Heart left ventricle (tissue), 16 donors: ENCODE results near the gene ADAM19. TPM values are rescaled to one million over a fixed set of nuclear protein-coding genes. Genes with fewer than 3 reads are reported as not detected.

Source experiments
- ATAC-seq, 4 donors: fragments of 200-7000 bp; cut with Tn5 transposase; one replicate each; pipeline ENCODE4 v1.9.1; 2020 to 2022; ENCODE audit warnings: moderate library complexity in 4 of 4, mild to moderate bottlenecking in 3 of 4, moderate number of reproducible peaks in 1 of 4
- DNase-seq, 5 donors: peaks; one replicate each; pipeline ENCODE4 v3.0.0-alpha.2; 2020
- H3K27ac ChIP-seq, 12 donors: fragments of 200-600 bp; sonication (generic) in 4 of 12; one replicate each; pipeline versions ENCODE4 v1.5.0 to v1.8.0; 2016 to 2022; ENCODE audit warnings: mild to moderate bottlenecking in 2 of 12
- H3K27me3 ChIP-seq, 9 donors: fragments of 200-600 bp; sonication (generic) in 2 of 9; one replicate each; pipeline versions ENCODE4 v1.5.1 to v1.8.0; 2016 to 2022; ENCODE audit warnings: mild to moderate bottlenecking in 3 of 9
- H3K36me3 ChIP-seq, 9 donors: fragments of 200-600 bp; sonication (generic) in 2 of 9; one replicate each; pipeline versions ENCODE4 v1.5.0 to v1.8.0; 2018 to 2022; ENCODE audit warnings: mild to moderate bottlenecking in 2 of 9
- H3K4me1 ChIP-seq, 12 donors: fragments of 200-600 bp; sonication (generic) in 4 of 12; one replicate each; pipeline versions ENCODE4 v1.5.0 to v1.8.0; 2016 to 2022; ENCODE audit warnings: mild to moderate bottlenecking in 3 of 12
- H3K4me3 ChIP-seq, 12 donors: fragments of 200-600 bp; sonication (generic) in 4 of 12; one replicate each; pipeline versions ENCODE4 v1.5.0 to v1.8.0; 2017 to 2022; ENCODE audit warnings: mild to moderate bottlenecking in 9 of 12, moderate library complexity in 4 of 12
- H3K9me3 ChIP-seq, 12 donors: fragments of 200-600 bp; sonication (generic) in 4 of 12; one replicate each; pipeline versions ENCODE4 v1.5.0 to v1.8.0; 2016 to 2022; ENCODE audit warnings: mild to moderate bottlenecking in 1 of 12
- CTCF ChIP-seq, 12 donors: fragments of 200-600 bp; sonication (generic) in 4 of 12; IDR thresholded peaks; one replicate each; pipeline versions ENCODE4 v1.5.0 to v1.8.0; 2018 to 2022; ENCODE audit warnings: antibody characterized with exemption in 12 of 12, mild to moderate bottlenecking in 5 of 12
- POLR2A ChIP-seq, 2 donors: fragments of 450-650 bp; IDR thresholded peaks; one replicate each; pipeline ENCODE4 v1.6.1; 2017; ENCODE audit warnings: antibody characterized with exemption in 2 of 2, mild to moderate bottlenecking in 2 of 2, moderate library complexity in 2 of 2
- WGBS, 4 donors: extraction: QIAGEN DNeasy Blood & Tissue Kit in 2 of 4; methylation state at CpG; one replicate each; pipeline versions ENCODE4 v1.1.5 to v1.1.7; 2013 to 2018; 5-methylcytosine and 5-hydroxymethylcytosine counted together
- intact Hi-C, 10 donors: fragments of 100-400 bp; cut with DNase I; formaldehyde crosslinking; loops; one replicate each; pipeline versions ENCODE4 v1.11.1 to v1.14.2; 2022
- polyA plus RNA-seq, 2 donors: library from polyadenylated mRNA; stranded (reverse); fragments of 200-250 nt; gene quantifications; one replicate each; pipeline ENCODE4 v1.2.3, GENCODE V29; 2013
- total RNA-seq, 9 donors: library from RNA; depleted of rRNA in 2 of 9; stranded (reverse); fragments of >200 nt in 2 of 9; fragmentation: NEBNext Ultra II Directional in 3 of 9; extraction: Animal tissue kit (Norgen Biotek cat#: 25700) in 3 of 9; gene quantifications; one replicate each; pipeline versions ENCODE4 v1.1.0 to v1.2.4, GENCODE V29; 2016 to 2023
- donor health status: ischemic (EF 13 %, LVEDD 7.1; RV severe dilation, severe dysfunction).
- donor health status: healthy with polysubstance abuse.
- donor health status: DM: no; HTN: yes; CAD: no.
- donor health status: DM: no; HTN: no; CAD: no.
- donor health status: ischemic (EF 25% LVEDD 6.9; RV normal size, moderate dysfunction).
- donor health status: ischemic (EF 25% LVEDD 5.7; RV mildly dilated, moderate dysfunction).
- donor health status: healthy.
- donor health status: DM: yes; HTN: yes; CAD: no.
- donor health status: ischemic (EF 35%, LVEDD 5.7; RV mildly dilated, moderate dysfunction).
- donor health status: nonischemic (EF 11% LVEDD 7.7; RV severe dilation, severe dysfunction).
- donor health status: DM: yes; HTN: yes; CAD: no.
- donor health status: PGD.
- donor health status: ischemic (EF 29% LVEDD 5.4; RV normal size, mild dysfunction).
- donor health status: nonischemic (EF 23%, LVEDD 6.1; RV moderate dilation, normal function).

Gene ADAM19
- total and polyA plus RNA-seq, 11 donors = 6.5 to 47.6 (median 19.0) TPM

GRCh38 chr5:157530226-157530972 lies 45.2 kb downstream of the ADAM19 start:
- no peak for DNase-seq
- WGBS, 4 donors = 85 to 94% (median 90%) methylated on average over 13 of the region's 13 CpGs

DNA sequence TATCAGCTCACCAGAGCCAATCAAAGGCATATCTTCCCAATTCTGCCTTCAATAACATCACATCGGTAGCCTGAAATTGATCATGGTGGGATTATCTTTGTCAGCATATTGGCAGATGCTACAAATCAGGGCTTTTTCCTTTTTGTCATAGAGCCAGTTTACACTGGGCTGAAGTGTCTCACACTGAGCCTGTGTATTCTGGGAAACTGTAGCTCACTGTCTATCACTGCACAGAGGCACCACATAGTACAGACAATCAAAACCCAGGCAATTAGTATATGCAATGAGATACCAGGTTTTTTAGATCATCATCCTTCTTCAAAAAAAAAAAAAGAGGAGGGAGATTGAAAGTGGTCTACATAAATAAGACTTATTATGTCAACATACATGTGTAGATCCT lies 46.6 kb downstream of the ADAM19 start:
- intact Hi-C loops = no loop called here
- Histone ChIP-seq H3K36me3 (peaks cover 0 to 40% (median 2%) of the 10 kb centered on the region in 9 donors), H3K9me3 (no peaks in the 10 kb centered on the region), H3K27me3 (no peaks in the 10 kb centered on the region), H3K4me1 (peaks cover 0 to 54% (median 20%) of the 10 kb centered on the region in 12 donors), H3K4me3 (no peak overlapping the region), H3K27ac (peak overlapping the region in 4 of 12 donors; percentile 12 to 71 (median 48))
- 60 to 85% (median 79%) methylated on average over 1 of the region's 1 CpG for WGBS, 4 donors
- TF ChIP-seq CTCF (IDR thresholded peaks at IDR 0.05) (no peak), POLR2A (IDR thresholded peaks at IDR 0.05) (no peak)
- no peak for ATAC-seq
- DNase-seq = no peak

More at GRCh38 chr5:157530226-157530972, 45.2 kb downstream of the ADAM19 start:
- Histone ChIP-seq H3K4me1 (peaks cover 0 to 63% (median 28%) of the 10 kb centered on the region in 12 donors), H3K36me3 (peaks cover 0 to 32% (median 2%) of the 10 kb centered on the region in 9 donors), H3K27ac (peak overlapping the region in 2 of 12 donors; percentile 22 to 28), H3K9me3 (no peaks in the 10 kb centered on the region), H3K4me3 (no peak overlapping the region), H3K27me3 (no peaks in the 10 kb centered on the region)
- ATAC-seq = no peak
- intact Hi-C loops = no loop called here
- TF ChIP-seq CTCF (IDR thresholded peaks at IDR 0.05) (no peak), POLR2A (IDR thresholded peaks at IDR 0.05) (no peak)

DNA sequence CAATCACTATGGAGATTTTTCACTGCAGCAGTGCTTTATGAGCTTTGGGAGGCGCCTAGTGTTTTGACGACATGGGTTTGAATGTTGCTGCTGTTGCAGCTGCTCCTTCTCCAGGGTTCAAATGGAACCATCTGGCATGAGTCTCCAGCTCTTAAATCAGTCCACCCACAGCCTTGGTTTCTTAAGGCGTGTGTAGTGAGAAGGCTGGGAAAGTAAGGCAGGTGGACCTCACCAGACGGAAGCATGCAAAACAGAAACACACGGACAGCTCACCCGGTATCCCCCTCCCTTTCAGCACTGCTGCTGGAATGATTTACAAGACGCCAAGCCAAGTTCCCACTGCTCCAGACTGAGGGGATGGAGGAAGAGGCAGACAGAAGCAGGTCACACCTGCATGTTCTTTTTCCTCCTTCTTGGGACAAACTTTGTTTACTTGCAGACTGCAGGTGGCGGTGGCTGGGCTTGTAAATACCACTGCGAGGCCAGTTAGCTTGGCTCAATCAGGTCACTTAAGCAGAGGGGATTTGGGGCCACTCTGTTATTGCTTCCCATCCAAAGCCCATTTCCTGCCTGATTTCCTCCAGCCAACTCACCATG lies 47.4 kb downstream of the ADAM19 start:
- peak overlapping the region in 6 of 12 donors; percentile 12 to 71 (median 54) for H3K27ac ChIP-seq
- H3K36me3 ChIP-seq = peaks cover 0 to 37% (median 5%) of the 10 kb centered on the region in 9 donors
- no peaks in the 10 kb centered on the region for H3K9me3 ChIP-seq
- H3K4me1 ChIP-seq = peaks cover 0 to 51% (median 20%) of the 10 kb centered on the region in 12 donors
- no peak overlapping the region for H3K4me3 ChIP-seq
- 28 to 36% (median 31%) methylated on average over 9 of the region's 9 CpGs for WGBS, 4 donors
- ATAC-seq = peak in 3 of 4 donors; percentile 52 to 74 (median 69)
- H3K27me3 ChIP-seq = no peaks in the 10 kb centered on the region
- intact Hi-C loops = no loop called here
- DNase-seq = peak in 2 of 5 donors; percentile 30 to 52
- TF ChIP-seq POLR2A (IDR thresholded peaks at IDR 0.05) (no peak), CTCF (IDR thresholded peaks at IDR 0.05) (no peak)

DNA sequence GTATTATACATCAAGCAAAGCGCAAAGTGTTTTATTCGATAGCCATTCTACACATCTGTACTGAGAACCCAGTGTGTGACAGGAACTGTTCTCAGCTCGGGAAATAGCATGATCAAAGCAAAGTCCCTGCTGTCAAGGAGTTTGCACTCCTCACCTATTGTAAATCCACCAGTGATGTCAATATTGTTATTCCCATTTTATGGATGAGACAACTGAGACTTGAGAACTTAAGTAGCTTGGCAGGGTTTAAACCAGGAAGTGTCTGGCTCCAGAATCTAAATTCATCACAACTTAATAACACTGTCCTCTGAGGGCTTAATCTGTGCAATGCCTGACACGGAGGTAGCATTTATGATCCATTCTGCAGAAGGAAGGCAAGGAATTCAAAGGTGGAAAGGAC lies 50.7 kb downstream of the ADAM19 start:
- Histone ChIP-seq H3K4me3 (no peak overlapping the region), H3K9me3 (no peaks in the 10 kb centered on the region), H3K27ac (peak overlapping the region in 1 of 12 donors; percentile 66), H3K4me1 (peaks cover 0 to 52% (median 32%) of the 10 kb centered on the region in 12 donors), H3K36me3 (peaks cover 0 to 29% (median 3%) of the 10 kb centered on the region in 9 donors), H3K27me3 (no peaks in the 10 kb centered on the region)
- ATAC-seq (no peak), DNase-seq (no peak)
- intact Hi-C loops = loop anchor here in 2 of 10 donors (5.0 kb wide), 1 partner anchor 37 kb away; no protein-coding TSS in a partner anchor
- TF ChIP-seq CTCF (IDR thresholded peaks at IDR 0.05) = no peak
- no peak for TF ChIP-seq POLR2A (IDR thresholded peaks at IDR 0.05)
- WGBS, 4 donors = 82 to 90% (median 85%) methylated on average over 4 of the region's 4 CpGs
